UCSD-AML1 (cell line): Measurements from ENCODE around the gene MAPK8IP3.

Experiments used
- DNase-seq: peaks from one replicate; lab custom pipeline; 2025; ENCODE audit not compliant: unreplicated experiment; lab: John Stamatoyannopoulos, UW

The MAPK8IP3 gene

GRCh38 chr16:1771864-1772361 lies 65.9 kb downstream of the MAPK8IP3 start:
- no peak for DNase-seq

GRCh38 chr16:1772362-1772907 lies 66.4 kb downstream of the MAPK8IP3 start, which contains the start of gene EME2:
EME2 (plus strand) TSS chr16:1772810; CDS start chr16:1773228, 418 bp downstream.
- peak; percentile 41 for DNase-seq

- peak; percentile 85 for DNase-seq
Observed at GRCh38 chr16:1772908-1773702, 67.1 kb downstream of the MAPK8IP3 start, which contains the start of gene MRPS34. MRPS34 (minus strand) TSS chr16:1773134; CDS start chr16:1773119, 15 bp downstream.

GRCh38 chr16:1773703-1774447 lies 67.9 kb downstream of the MAPK8IP3 start:
- DNase-seq, result peak; percentile 68

- DNase-seq, result no peak
Observed at GRCh38 chr16:1774448-1774780, 68.4 kb downstream of the MAPK8IP3 start.

GRCh38 chr16:1775006-1775845 lies 69.2 kb downstream of the MAPK8IP3 start:
- DNase-seq, result no peak

- no peak for DNase-seq
Observed at GRCh38 chr16:1775846-1776671, 70.1 kb downstream of the MAPK8IP3 start.

GRCh38 chr16:1776672-1776955 lies 70.6 kb downstream of the MAPK8IP3 start:
- DNase-seq, result no peak

GRCh38 chr16:1776991-1777374 lies 71.0 kb downstream of the MAPK8IP3 start:
- DNase-seq, result no peak

GRCh38 chr16:1777375-1778199 lies 71.6 kb downstream of the MAPK8IP3 start:
- DNase-seq, result no peak

- DNase-seq, result no peak
Observed at GRCh38 chr16:1778200-1779179, 72.5 kb downstream of the MAPK8IP3 start.

- DNase-seq, result no peak
Observed at GRCh38 chr16:1779234-1779701, 73.3 kb downstream of the MAPK8IP3 start.

GRCh38 chr16:1779741-1780676 lies 74.0 kb downstream of the MAPK8IP3 start:
- DNase-seq, result no peak

- no peak for DNase-seq
Observed at GRCh38 chr16:1780677-1781072, 74.7 kb downstream of the MAPK8IP3 start.

GRCh38 chr16:1781254-1781653 lies 75.3 kb downstream of the MAPK8IP3 start:
- no peak for DNase-seq

- DNase-seq, result peak; percentile 42
Observed at GRCh38 chr16:1781758-1782407, 75.9 kb downstream of the MAPK8IP3 start.
